NT2/D1 (cell line): ENCODE data around the gene CENPF.
"Not testable (repeated sequence)": the region's sequence is repeated elsewhere in the genome, so short reads cannot be mapped to it uniquely, and the experiment has no call there.

Experiments used
- SUZ12 ChIP-seq: IDR thresholded peaks from 2 replicates; pipeline ENCODE4 v1.6.1; 2011; ENCODE audit not compliant: insufficient read length, insufficient read depth; ENCODE audit errors: extremely low read depth
- ZNF274 ChIP-seq: IDR thresholded peaks from 2 replicates; pipeline ENCODE4 v1.6.1; 2011; ENCODE audit warnings: mild to moderate bottlenecking, low read depth, low read length

DNA sequence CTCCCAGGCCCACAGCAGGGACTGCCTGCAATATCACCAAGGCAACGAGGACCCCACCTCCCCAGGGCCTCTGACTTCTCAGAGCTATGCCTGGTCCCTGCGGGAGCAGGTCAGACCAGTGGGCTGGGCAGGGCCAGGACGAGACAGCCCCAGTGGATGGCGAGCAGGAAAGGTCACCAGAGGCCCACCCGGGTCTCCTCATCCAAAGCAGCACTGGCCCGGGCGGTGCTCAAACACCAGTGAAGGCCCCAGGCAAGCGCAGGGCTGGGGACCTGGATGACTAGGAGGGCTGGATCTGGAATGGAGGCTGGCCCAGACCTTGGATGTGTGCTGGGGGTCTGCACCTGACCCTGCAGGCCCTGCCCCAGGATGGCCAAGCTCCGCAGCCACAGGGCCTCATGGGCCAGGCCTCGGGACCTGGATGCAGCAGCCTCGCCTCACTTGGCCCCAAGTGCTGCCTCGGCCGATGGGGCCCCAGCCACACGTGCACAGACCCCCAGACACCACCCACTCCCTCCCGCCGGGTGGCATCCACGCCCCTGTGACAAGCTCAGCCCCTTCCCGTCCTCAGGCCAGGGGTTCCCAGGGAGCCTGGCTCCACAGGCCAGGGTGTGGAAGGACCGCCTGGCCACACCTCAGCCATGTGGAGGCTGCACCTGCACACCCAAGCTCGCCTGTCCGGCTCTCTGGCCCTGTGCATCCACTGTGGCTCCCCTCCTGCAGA, 4.7 kb downstream of the CENPF start:
- not testable (repeated sequence) for TF ChIP-seq SUZ12, ZNF274
